Measurements from ENCODE around the gene LIPI. TPM values are rescaled to one million over a fixed set of nuclear protein-coding genes. Genes with fewer than 3 reads are reported as not detected.
"Not testable (repeated sequence)": the region's sequence is repeated elsewhere in the genome, so short reads cannot be mapped to it uniquely, and the experiment has no call there.

The LIPI gene
- total RNA-seq, 6 donors from 2014 or later = not detected

GRCh38 chr21:14213164-14213563 lies 2.4 kb upstream of the LIPI start:
- Histone ChIP-seq H3K36me3 (no peaks in the 10 kb centered on the region), H3K4me1 (peaks cover 0 to 9% (median 0%) of the 10 kb centered on the region in 4 donors), H3K27me3 (no peaks in the 10 kb centered on the region), H3K9me3 (no peaks in the 10 kb centered on the region), H3K27ac (no peak overlapping the region), H3K4me3 (no peak overlapping the region)
- DNase-seq (no peak), ATAC-seq (ENCODE audit: low FRiP score in 2 of 2) (no peak)
- TF ChIP-seq POLR2AphosphoS5 (IDR thresholded peaks at IDR 0.05) = no peak
- TF ChIP-seq EP300 (IDR thresholded peaks at IDR 0.05) = no peak

GRCh38 chr21:14206222-14206621 lies 4.5 kb downstream of the LIPI start:
- ATAC-seq (ENCODE audit: low FRiP score in 2 of 2) (no peak), DNase-seq (no peak)
- Histone ChIP-seq H3K4me3 (no peak overlapping the region), H3K9me3 (no peaks in the 10 kb centered on the region), H3K27me3 (no peaks in the 10 kb centered on the region), H3K36me3 (no peaks in the 10 kb centered on the region), H3K4me1 (no peaks in the 10 kb centered on the region), H3K27ac (no peak overlapping the region)
- no peak for TF ChIP-seq POLR2AphosphoS5 (IDR thresholded peaks at IDR 0.05)

GRCh38 chr21:14166463-14167223 lies 44.1 kb downstream of the LIPI start:
- H3K27ac ChIP-seq; H3K4me3 ChIP-seq; H3K27me3 ChIP-seq; H3K36me3 ChIP-seq; DNase-seq; H3K9me3 ChIP-seq; H3K4me1 ChIP-seq; ATAC-seq (ENCODE audit: low FRiP score in 2 of 2): not testable (repeated sequence)
- 84 to 90% methylated on average over 15 to 16 of the region's 16 CpGs for WGBS, 2 donors

- Histone ChIP-seq H3K27ac (no peak overlapping the region), H3K9me3 (no peaks in the 10 kb centered on the region), H3K4me1 (no peaks in the 10 kb centered on the region), H3K4me3 (no peak overlapping the region), H3K36me3 (no peaks in the 10 kb centered on the region), H3K27me3 (no peaks in the 10 kb centered on the region)
- no peak for ATAC-seq (ENCODE audit: low FRiP score in 2 of 2)
- DNase-seq = no peak
- TF ChIP-seq EP300 (IDR thresholded peaks at IDR 0.05) (no peak), CTCF (IDR thresholded peaks at IDR 0.05) (no peak), POLR2AphosphoS5 (IDR thresholded peaks at IDR 0.05) (no peak), POLR2A (IDR thresholded peaks at IDR 0.05) (no peak)
Observed at GRCh38 chr21:14143999-14144398, 66.8 kb downstream of the LIPI start.

- DNase-seq = no peak
Observed at GRCh38 chr21:14124266-14124665, 86.5 kb downstream of the LIPI start.

GRCh38 chr21:14121719-14122118 lies 89.0 kb downstream of the LIPI start:
- Histone ChIP-seq H3K9me3 (no peaks in the 10 kb centered on the region), H3K27ac (no peak overlapping the region), H3K36me3 (no peaks in the 10 kb centered on the region), H3K27me3 (no peaks in the 10 kb centered on the region), H3K4me1 (no peaks in the 10 kb centered on the region), H3K4me3 (no peak overlapping the region)
- TF ChIP-seq POLR2A (IDR thresholded peaks at IDR 0.05) = no peak
- TF ChIP-seq POLR2AphosphoS5 (IDR thresholded peaks at IDR 0.05) = no peak
- no peak for TF ChIP-seq EP300 (IDR thresholded peaks at IDR 0.05)
- TF ChIP-seq CTCF (IDR thresholded peaks at IDR 0.05) = no peak
- ATAC-seq (ENCODE audit: low FRiP score in 2 of 2) (no peak), DNase-seq (no peak)
- WGBS, 2 donors = 87 to 90% methylated on average over 4 to 5 of the region's 5 CpGs

More at GRCh38 chr21:14124266-14124665, 86.5 kb downstream of the LIPI start:
- Histone ChIP-seq H3K4me3 (no peak overlapping the region), H3K9me3 (no peaks in the 10 kb centered on the region), H3K27me3 (no peaks in the 10 kb centered on the region), H3K4me1 (no peaks in the 10 kb centered on the region), H3K27ac (no peak overlapping the region), H3K36me3 (no peaks in the 10 kb centered on the region)
- TF ChIP-seq POLR2A (IDR thresholded peaks at IDR 0.05) = no peak
- TF ChIP-seq POLR2AphosphoS5 (IDR thresholded peaks at IDR 0.05) = no peak
- TF ChIP-seq EP300 (IDR thresholded peaks at IDR 0.05) = no peak
- no peak for TF ChIP-seq CTCF (IDR thresholded peaks at IDR 0.05)
- WGBS, 2 donors = 91 to 95% methylated on average over 7 of the region's 7 CpGs
- ATAC-seq (ENCODE audit: low FRiP score in 2 of 2) = no peak

Data from upper lobe of left lung (tissue), 6 donors.